K562 (cell line): ENCODE data around the gene RNF166. TPM values are rescaled to one million over a fixed set of nuclear protein-coding genes. Genes with fewer than 3 reads are reported as not detected.

ENCODE experiments used
- BCOR ChIP-seq: fragments of 450-650 bp; IDR thresholded peaks from 2 replicates; pipeline ENCODE4 v1.6.1; 2016
- MGA ChIP-seq: fragments of 450-650 bp; IDR thresholded peaks from 2 replicates; pipeline ENCODE4 v1.6.1; 2016; ENCODE audit warnings: mild to moderate bottlenecking, moderate library complexity
- PHF20 ChIP-seq: fragments of 450-650 bp; IDR thresholded peaks from 2 replicates; pipeline ENCODE4 v1.6.1; 2018; ENCODE audit not compliant: partially characterized antibody
- PTTG1 ChIP-seq: fragments of 450-650 bp; IDR thresholded peaks from 2 replicates; pipeline ENCODE4 v1.6.1; 2016; ENCODE audit warnings: low read depth, mild to moderate bottlenecking, missing genetic modification characterization, missing compliant biosample characterization
- SIN3B ChIP-seq: fragments of 450-650 bp; IDR thresholded peaks from 2 replicates; pipeline ENCODE4 v1.6.1; 2017; ENCODE audit warnings: low read depth, mild to moderate bottlenecking, moderate library complexity
- ZNF140 ChIP-seq: fragments of 250-450 bp; sonication (Bioruptor Pico); IDR thresholded peaks from 2 replicates; pipeline ENCODE4 v1.8.0; 2021; ENCODE audit warnings: moderate library complexity, mild to moderate bottlenecking, inconsistent platforms
- polyA plus RNA-seq, 8 experiments: library from polyadenylated mRNA; depleted of rRNA in 4 of 8; stranded (reverse) in 5 of 8; unstranded in 3 of 8; fragments of >200 nt; fragmentation: Nextera tagmentation in 2 of 8; fragmentation: Illumina TruSeq in 1 of 8; extraction: Ambion mirVana in 2 of 8; extraction: Trizol in 1 of 8; gene quantifications; 2 replicates each; pipeline versions ENCODE4 v1.2.1 to v1.2.3, GENCODE V29; 2011 to 2014; ENCODE audit warnings: inconsistent platforms in 1 of 8, missing spikeins in 1 of 8
- total RNA-seq, 7 experiments: library from RNA; depleted of rRNA in 6 of 7; stranded (reverse); fragments of >200 nt in 6 of 7; fragmentation: Illumina TruSeq in 2 of 7; extraction: Trizol in 2 of 7; gene quantifications; 2 replicates each; pipeline versions ENCODE4 v1.2.1 to v1.2.3, GENCODE V29; 2011 to 2021; ENCODE audit warnings: low replicate concordance in 1 of 7
- TF ChIP-seq, protein P1 (sequence below): sonication (generic); formaldehyde crosslinking; IDR thresholded peaks from 2 replicates; pipeline ENCODE4 v1.8.1; 2022; ENCODE audit warnings: missing genetic modification reagents
- TF ChIP-seq, protein P2 (sequence below): fragments of 250-450 bp; sonication (Bioruptor Pico); IDR thresholded peaks from 2 replicates; pipeline ENCODE4 v1.5.0; 2021; ENCODE audit warnings: mild to moderate bottlenecking, moderate library complexity
- TF ChIP-seq, protein P3 (sequence below): fragments of 450-650 bp; formaldehyde crosslinking; IDR thresholded peaks from 2 replicates; pipeline ENCODE4 v1.4.0; 2020; ENCODE audit warnings: mild to moderate bottlenecking, mixed read lengths

RNF166 gene
- total and polyA plus RNA-seq, 9 of the 15 experiments (the other 6 are each of a cell fraction or from before 2014, with no cell fraction given) = 0.56 to 60.3 (median 19.5) TPM

DNA sequence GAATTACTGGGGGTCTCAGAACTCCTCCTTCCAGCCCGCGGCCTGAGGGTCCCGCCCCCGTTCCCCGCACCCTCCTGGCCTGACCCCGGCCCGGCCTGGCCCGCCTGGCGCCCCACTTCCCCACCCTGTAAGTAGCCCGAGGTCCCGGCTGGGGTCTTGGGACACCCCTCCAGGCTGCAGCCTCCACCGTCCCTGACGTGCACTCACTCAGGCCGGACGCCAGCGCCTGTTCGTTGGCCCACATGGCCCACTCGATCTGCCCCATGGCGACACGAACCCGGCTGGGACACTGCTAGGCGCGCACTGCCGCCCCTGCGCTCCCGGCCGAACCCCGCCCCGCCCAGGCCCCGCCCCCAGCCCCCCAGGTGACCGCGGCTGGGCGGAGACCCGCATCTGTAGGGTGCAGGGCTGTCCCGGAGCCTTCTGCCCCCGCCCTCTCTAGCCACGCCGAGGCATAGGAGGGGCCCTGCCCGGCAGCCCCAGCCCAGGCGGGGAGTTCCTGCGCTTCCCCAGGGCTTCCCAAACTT is 55.4 kb downstream of the RNF166 start, which contains the start of gene CYBA (continued):
- TF ChIP-seq, protein P1, sequence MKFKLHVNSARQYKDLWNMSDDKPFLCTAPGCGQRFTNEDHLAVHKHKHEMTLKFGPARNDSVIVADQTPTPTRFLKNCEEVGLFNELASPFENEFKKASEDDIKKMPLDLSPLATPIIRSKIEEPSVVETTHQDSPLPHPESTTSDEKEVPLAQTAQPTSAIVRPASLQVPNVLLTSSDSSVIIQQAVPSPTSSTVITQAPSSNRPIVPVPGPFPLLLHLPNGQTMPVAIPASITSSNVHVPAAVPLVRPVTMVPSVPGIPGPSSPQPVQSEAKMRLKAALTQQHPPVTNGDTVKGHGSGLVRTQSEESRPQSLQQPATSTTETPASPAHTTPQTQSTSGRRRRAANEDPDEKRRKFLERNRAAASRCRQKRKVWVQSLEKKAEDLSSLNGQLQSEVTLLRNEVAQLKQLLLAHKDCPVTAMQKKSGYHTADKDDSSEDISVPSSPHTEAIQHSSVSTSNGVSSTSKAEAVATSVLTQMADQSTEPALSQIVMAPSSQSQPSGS = no peak
- TF ChIP-seq ZNF140 (CRISPR knock-in tag) (no peak), SIN3B (no peak), MGA (no peak), BCOR (no peak), PHF20 (peak; percentile 43), PTTG1 (tag) (no peak)
- TF ChIP-seq, protein P2, sequence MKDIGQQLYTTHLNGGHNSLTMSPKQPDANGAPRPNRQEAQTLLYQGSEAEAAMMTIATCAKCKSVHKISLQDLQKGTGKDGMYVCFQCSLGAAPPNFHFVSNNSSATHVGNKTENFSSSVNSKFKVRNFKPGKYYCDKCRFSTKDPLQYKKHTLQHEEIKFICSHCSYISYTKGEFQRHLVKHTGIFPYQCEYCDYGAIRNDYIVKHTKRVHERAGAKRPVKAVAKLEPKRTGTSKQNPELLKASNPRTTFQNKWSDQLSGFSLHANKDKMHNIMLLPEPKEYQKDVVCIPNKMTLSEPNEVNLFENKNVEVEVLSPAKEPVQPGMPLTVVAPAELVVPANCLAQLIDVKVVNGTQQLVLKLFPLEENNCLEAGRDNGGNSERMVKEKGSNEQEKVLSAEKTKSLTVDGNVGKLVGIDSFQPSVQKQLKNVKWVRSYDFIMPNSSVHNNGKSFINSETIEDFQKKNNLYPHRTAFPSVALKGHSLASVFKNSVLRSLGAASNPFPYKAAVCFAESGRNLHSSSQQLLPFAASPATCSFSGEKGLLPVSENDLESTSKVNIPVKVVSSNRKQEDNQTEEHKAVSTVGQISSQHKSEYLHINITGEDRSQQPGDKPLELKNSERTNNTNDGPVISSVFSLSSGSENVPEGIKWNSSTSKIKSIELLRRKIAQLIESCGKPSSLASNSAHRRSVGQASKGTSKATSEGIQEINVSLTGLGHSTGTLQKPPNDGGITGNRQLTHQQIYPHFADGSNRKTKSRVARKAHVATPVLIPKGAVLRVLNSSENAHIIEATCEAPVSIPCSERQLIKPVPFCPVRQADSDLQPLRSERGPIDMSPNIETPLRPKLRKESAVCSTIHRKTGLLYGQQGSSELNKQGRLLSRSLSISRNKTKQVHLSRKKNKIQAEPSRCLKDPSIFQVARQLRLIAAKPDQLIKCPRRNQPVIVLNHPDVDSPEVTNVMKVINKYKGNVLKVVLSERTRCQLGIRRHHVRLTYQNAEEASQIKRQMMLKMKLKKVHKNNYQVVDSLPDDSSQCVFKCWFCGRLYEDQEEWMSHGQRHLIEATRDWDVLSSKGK (CRISPR knock-in tag) = no peak
- TF ChIP-seq, protein P3, sequence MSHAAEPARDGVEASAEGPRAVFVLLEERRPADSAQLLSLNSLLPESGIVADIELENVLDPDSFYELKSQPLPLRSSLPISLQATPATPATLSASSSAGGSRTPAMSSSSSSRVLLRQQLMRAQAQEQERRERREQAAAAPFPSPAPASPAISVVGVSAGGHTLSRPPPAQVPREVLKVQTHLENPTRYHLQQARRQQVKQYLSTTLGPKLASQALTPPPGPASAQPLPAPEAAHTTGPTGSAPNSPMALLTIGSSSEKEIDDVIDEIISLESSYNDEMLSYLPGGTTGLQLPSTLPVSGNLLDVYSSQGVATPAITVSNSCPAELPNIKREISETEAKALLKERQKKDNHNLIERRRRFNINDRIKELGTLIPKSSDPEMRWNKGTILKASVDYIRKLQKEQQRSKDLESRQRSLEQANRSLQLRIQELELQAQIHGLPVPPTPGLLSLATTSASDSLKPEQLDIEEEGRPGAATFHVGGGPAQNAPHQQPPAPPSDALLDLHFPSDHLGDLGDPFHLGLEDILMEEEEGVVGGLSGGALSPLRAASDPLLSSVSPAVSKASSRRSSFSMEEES (CRISPR knock-in tag) = no peak
